HG03060 (cell line): ENCODE results near the gene SGMS2.

Experiments used
- ATAC-seq: cut with Tn5 transposase; IDR thresholded peaks from one replicate; pipeline ENCODE4 v1.9.1; 2021; ENCODE audit warnings: low read depth, moderate number of reproducible peaks; ENCODE audit not compliant: unreplicated experiment

Gene SGMS2

GRCh38 chr4:107824350-107825071 lies at the start of gene SGMS2:
TSS of gene SGMS2 (plus strand) at chr4:107824932. CDS start at chr4:107895554, 70,622 bp downstream.
- ATAC-seq = peak; percentile 71

- no peak for ATAC-seq
Observed at GRCh38 chr4:107777890-107778289, 46.8 kb upstream of the SGMS2 start.

GRCh38 chr4:107778784-107779530 lies 45.8 kb upstream of the SGMS2 start:
- no peak for ATAC-seq

GRCh38 chr4:107780665-107781064 lies 44.1 kb upstream of the SGMS2 start:
- no peak for ATAC-seq

GRCh38 chr4:107791902-107792301 lies 32.8 kb upstream of the SGMS2 start:
- ATAC-seq = no peak

GRCh38 chr4:107792711-107793110 lies 32.0 kb upstream of the SGMS2 start:
- ATAC-seq = no peak

GRCh38 chr4:107793996-107794395 lies 30.7 kb upstream of the SGMS2 start:
- ATAC-seq = no peak

GRCh38 chr4:107799669-107800450 lies 24.9 kb upstream of the SGMS2 start:
- no peak for ATAC-seq

- ATAC-seq = no peak
Observed at GRCh38 chr4:107800706-107801105, 24.0 kb upstream of the SGMS2 start.

GRCh38 chr4:107801766-107802211 lies 22.9 kb upstream of the SGMS2 start:
- no peak for ATAC-seq

- ATAC-seq = no peak
Observed at GRCh38 chr4:107804956-107805355, 19.8 kb upstream of the SGMS2 start.

- no peak for ATAC-seq
Observed at GRCh38 chr4:107806196-107806595, 18.5 kb upstream of the SGMS2 start.

- no peak for ATAC-seq
Observed at GRCh38 chr4:107808572-107808971, 16.2 kb upstream of the SGMS2 start.

- ATAC-seq = no peak
Observed at GRCh38 chr4:107809210-107809609, 15.5 kb upstream of the SGMS2 start.

- no peak for ATAC-seq
Observed at GRCh38 chr4:107814758-107815157, 10.0 kb upstream of the SGMS2 start.

GRCh38 chr4:107815158-107815557 lies 9.6 kb upstream of the SGMS2 start:
- ATAC-seq = no peak

GRCh38 chr4:107818301-107818910 lies 6.3 kb upstream of the SGMS2 start:
- peak; percentile 56 for ATAC-seq

- no peak for ATAC-seq
Observed at GRCh38 chr4:107823870-107824349, 822 bp upstream of the SGMS2 start.

GRCh38 chr4:107825072-107825824 lies 516 bp downstream of the SGMS2 start:
- ATAC-seq = no peak
